CD8-positive, alpha-beta memory T cell (primary cell): ENCODE data around the gene HMGCLL1. TPM values are rescaled to one million over a fixed set of nuclear protein-coding genes. Genes with fewer than 3 reads are reported as not detected.

ENCODE experiments used
- CTCF ChIA-PET: fragments of 350-600 bp; sonication (Branson Sonifier 250); formaldehyde crosslinking; loops from one replicate; lab custom pipeline; 2021; ENCODE audit warnings: antibody characterized with exemption; lab: Charles Lee
- POLR2A ChIA-PET: fragments of 350-600 bp; sonication (Branson Sonifier 250); formaldehyde crosslinking; loops from one replicate; lab custom pipeline; 2021; ENCODE audit warnings: antibody characterized with exemption; lab: Charles Lee
- DNase-seq, 5 donors: peaks; one replicate each; pipeline versions ENCODE4 v3.0.0 to v3.0.0-alpha.2; 2020 to 2022; ENCODE audit warnings: mixed read lengths in 1 of 5
- H3K27ac ChIP-seq: one replicate; pipeline ENCODE4 v1.7.0; 2013; ENCODE audit warnings: low read depth, mild to moderate bottlenecking, low read length, moderate library complexity
- H3K27me3 ChIP-seq: 2 replicates; pipeline ENCODE4 v1.7.0; 2013; ENCODE audit warnings: low read length, mild to moderate bottlenecking; ENCODE audit not compliant: insufficient read depth, poor library complexity, severe bottlenecking
- H3K36me3 ChIP-seq: 2 replicates; pipeline ENCODE4 v1.7.0; 2013; ENCODE audit warnings: mild to moderate bottlenecking, low read length, moderate library complexity; ENCODE audit not compliant: insufficient read depth
- H3K4me1 ChIP-seq: 2 replicates; pipeline ENCODE4 v1.7.0; 2013; ENCODE audit warnings: mild to moderate bottlenecking, low read length, moderate library complexity; ENCODE audit not compliant: insufficient read depth
- H3K4me3 ChIP-seq: 2 replicates; pipeline ENCODE4 v1.7.0; 2013; ENCODE audit warnings: mild to moderate bottlenecking, low read length
- H3K9me3 ChIP-seq: 2 replicates; pipeline ENCODE4 v1.7.0; 2013; ENCODE audit warnings: mild to moderate bottlenecking, low read length
- H3K27ac Mint-ChIP-seq, 8 donors: one replicate each; pipeline ENCODE4 v1.8.0; 2020 to 2021; ENCODE audit warnings: mixed read lengths in 8 of 8, mild to moderate bottlenecking in 6 of 8, inconsistent platforms in 3 of 8, moderate library complexity in 3 of 8
- H3K27me3 Mint-ChIP-seq, 2 donors: one replicate each; pipeline ENCODE4 v1.8.0; 2020 to 2021; ENCODE audit warnings: mixed read lengths in 2 of 2, mild to moderate bottlenecking in 1 of 2, moderate library complexity in 1 of 2
- H3K36me3 Mint-ChIP-seq, 3 donors: one replicate each; pipeline ENCODE4 v1.8.0; 2020 to 2021; ENCODE audit warnings: mixed read lengths in 3 of 3, inconsistent platforms in 1 of 3, mild to moderate bottlenecking in 1 of 3
- H3K4me1 Mint-ChIP-seq, 3 donors: one replicate each; pipeline ENCODE4 v1.8.0; 2020 to 2021; ENCODE audit warnings: mixed read lengths in 3 of 3, inconsistent platforms in 1 of 3, mild to moderate bottlenecking in 1 of 3
- H3K4me3 Mint-ChIP-seq, 7 donors: one replicate each; pipeline ENCODE4 v1.8.0; 2020 to 2021; ENCODE audit warnings: mixed read lengths in 7 of 7, mild to moderate bottlenecking in 6 of 7, moderate library complexity in 4 of 7, inconsistent platforms in 2 of 7
- H3K9me3 Mint-ChIP-seq, 5 donors: one replicate each; pipeline ENCODE4 v1.8.0; 2020 to 2022; ENCODE audit warnings: mixed read lengths in 5 of 5, mild to moderate bottlenecking in 3 of 5, moderate library complexity in 2 of 5, inconsistent platforms in 1 of 5
- polyA plus RNA-seq: library from polyadenylated mRNA; unstranded; fragments of 300-500 nt; fragmentation: Illumina TruSeq; gene quantifications from one replicate; pipeline ENCODE4 v1.2.3, GENCODE V29; 2021
- total RNA-seq, 2 experiments: library from RNA; stranded (reverse); gene quantifications; one replicate each; pipeline ENCODE4 v1.2.3, GENCODE V29; 2021

The HMGCLL1 gene
- total and polyA plus RNA-seq, 3 experiments from 2014 or later, result not detected

- H3K4me1 Mint-ChIP-seq, result no peaks in the 10 kb centered on the region
- H3K4me1 ChIP-seq, result no peaks in the 10 kb centered on the region
- H3K36me3 ChIP-seq, result no peaks in the 10 kb centered on the region
- no peak overlapping the region for H3K27ac Mint-ChIP-seq
- no peaks in the 10 kb centered on the region for H3K27me3 Mint-ChIP-seq
- H3K4me3 ChIP-seq, result no peak overlapping the region
- H3K4me3 Mint-ChIP-seq, result no peak overlapping the region
- H3K9me3 ChIP-seq, result no peaks in the 10 kb centered on the region
- no peaks in the 10 kb centered on the region for H3K36me3 Mint-ChIP-seq
- no peaks in the 10 kb centered on the region for H3K27me3 ChIP-seq
- H3K27ac ChIP-seq, result no peak overlapping the region
- DNase-seq, result no peak
- peaks cover 0 to 23% (median 3%) of the 10 kb centered on the region in 5 donors for H3K9me3 Mint-ChIP-seq
- POLR2A ChIA-PET, result no interaction called here
- CTCF ChIA-PET, result no interaction called here
Observed at GRCh38 chr6:55423933-55424332, 155.1 kb downstream of the HMGCLL1 start.

- no peak overlapping the region for H3K27ac ChIP-seq
Observed at GRCh38 chr6:55410674-55411073, 168.3 kb downstream of the HMGCLL1 start.

GRCh38 chr6:55405474-55406235 lies 173.3 kb downstream of the HMGCLL1 start:
- Mint-ChIP-seq H3K36me3 (no peaks in the 10 kb centered on the region), H3K27me3 (peaks cover 0 to 3% of the 10 kb centered on the region in 2 donors), H3K4me1 (no peaks in the 10 kb centered on the region), H3K4me3 (no peak overlapping the region), H3K27ac (no peak overlapping the region), H3K9me3 (peaks cover 5 to 11% (median 9%) of the 10 kb centered on the region in 5 donors)
- CTCF ChIA-PET, result no interaction called here
- H3K4me1 ChIP-seq, result no peaks in the 10 kb centered on the region
- H3K36me3 ChIP-seq, result no peaks in the 10 kb centered on the region
- no peaks in the 10 kb centered on the region for H3K27me3 ChIP-seq
- H3K4me3 ChIP-seq, result no peak overlapping the region
- POLR2A ChIA-PET, result no interaction called here
- H3K9me3 ChIP-seq, result no peaks in the 10 kb centered on the region
- no peak overlapping the region for H3K27ac ChIP-seq
- DNase-seq, result no peak

More at GRCh38 chr6:55410674-55411073, 168.3 kb downstream of the HMGCLL1 start:
- Histone ChIP-seq H3K36me3 (no peaks in the 10 kb centered on the region), H3K9me3 (no peaks in the 10 kb centered on the region), H3K4me3 (no peak overlapping the region), H3K4me1 (no peaks in the 10 kb centered on the region), H3K27me3 (no peaks in the 10 kb centered on the region)
- Mint-ChIP-seq H3K27ac (no peak overlapping the region), H3K9me3 (peaks cover 7 to 22% (median 14%) of the 10 kb centered on the region in 5 donors), H3K27me3 (peaks cover 0 to 2% of the 10 kb centered on the region in 2 donors), H3K4me1 (no peaks in the 10 kb centered on the region), H3K4me3 (no peak overlapping the region), H3K36me3 (no peaks in the 10 kb centered on the region)
- ChIA-PET CTCF (no interaction called here), POLR2A (no interaction called here)
- no peak for DNase-seq

- Histone ChIP-seq H3K27ac (no peak overlapping the region), H3K4me1 (no peaks in the 10 kb centered on the region), H3K4me3 (no peak overlapping the region), H3K9me3 (no peaks in the 10 kb centered on the region), H3K27me3 (no peaks in the 10 kb centered on the region), H3K36me3 (no peaks in the 10 kb centered on the region)
- POLR2A ChIA-PET, result no interaction called here
- CTCF ChIA-PET, result no interaction called here
- Mint-ChIP-seq H3K9me3 (peaks cover 2 to 19% (median 4%) of the 10 kb centered on the region in 5 donors), H3K4me3 (no peak overlapping the region), H3K27me3 (peaks cover 0 to 2% of the 10 kb centered on the region in 2 donors), H3K4me1 (no peaks in the 10 kb centered on the region), H3K27ac (no peak overlapping the region), H3K36me3 (no peaks in the 10 kb centered on the region)
- DNase-seq, result no peak
Observed at GRCh38 chr6:55399351-55399750, 179.6 kb downstream of the HMGCLL1 start.

- CTCF ChIA-PET, result no interaction called here
- POLR2A ChIA-PET, result no interaction called here
- Mint-ChIP-seq H3K9me3 (peaks cover 2 to 25% (median 6%) of the 10 kb centered on the region in 5 donors), H3K4me3 (no peak overlapping the region), H3K4me1 (no peaks in the 10 kb centered on the region), H3K36me3 (no peaks in the 10 kb centered on the region), H3K27me3 (peaks cover 0 to 2% of the 10 kb centered on the region in 2 donors), H3K27ac (no peak overlapping the region)
- Histone ChIP-seq H3K27ac (no peak overlapping the region), H3K4me1 (no peaks in the 10 kb centered on the region), H3K27me3 (no peaks in the 10 kb centered on the region), H3K9me3 (no peaks in the 10 kb centered on the region), H3K36me3 (no peaks in the 10 kb centered on the region), H3K4me3 (no peak overlapping the region)
- no peak for DNase-seq
Observed at GRCh38 chr6:55397986-55398385, 181.0 kb downstream of the HMGCLL1 start.

GRCh38 chr6:55395871-55396270 lies 183.1 kb downstream of the HMGCLL1 start:
- ChIA-PET POLR2A (no interaction called here), CTCF (no interaction called here)
- no peaks in the 10 kb centered on the region for H3K36me3 Mint-ChIP-seq
- H3K4me3 Mint-ChIP-seq, result no peak overlapping the region
- H3K27ac Mint-ChIP-seq, result no peak overlapping the region
- Histone ChIP-seq H3K4me3 (no peak overlapping the region), H3K4me1 (no peaks in the 10 kb centered on the region), H3K27me3 (no peaks in the 10 kb centered on the region), H3K9me3 (no peaks in the 10 kb centered on the region), H3K27ac (no peak overlapping the region), H3K36me3 (no peaks in the 10 kb centered on the region)
- no peak for DNase-seq
- H3K27me3 Mint-ChIP-seq, result no peaks in the 10 kb centered on the region
- H3K9me3 Mint-ChIP-seq, result peaks cover 2 to 26% (median 7%) of the 10 kb centered on the region in 5 donors
- H3K4me1 Mint-ChIP-seq, result no peaks in the 10 kb centered on the region

GRCh38 chr6:55388211-55388610 lies 190.8 kb downstream of the HMGCLL1 start:
- ChIA-PET CTCF (no interaction called here), POLR2A (no interaction called here)
- Mint-ChIP-seq H3K4me3 (no peak overlapping the region), H3K36me3 (no peaks in the 10 kb centered on the region), H3K4me1 (no peaks in the 10 kb centered on the region), H3K9me3 (peaks cover 0 to 8% (median 5%) of the 10 kb centered on the region in 5 donors), H3K27ac (no peak overlapping the region), H3K27me3 (no peaks in the 10 kb centered on the region)
- no peaks in the 10 kb centered on the region for H3K36me3 ChIP-seq
- no peak for DNase-seq
- no peaks in the 10 kb centered on the region for H3K4me1 ChIP-seq
- no peaks in the 10 kb centered on the region for H3K27me3 ChIP-seq
- H3K4me3 ChIP-seq, result no peak overlapping the region
- no peak overlapping the region for H3K27ac ChIP-seq
- no peaks in the 10 kb centered on the region for H3K9me3 ChIP-seq
